C1 segment of cervical spinal cord (tissue), 14 donors: ENCODE data around the gene NCAPG2.

Source experiments
- DNase-seq, 14 donors: peaks; one replicate each; lab custom pipeline; 2025; lab: John Stamatoyannopoulos, UW

The NCAPG2 gene

DNA sequence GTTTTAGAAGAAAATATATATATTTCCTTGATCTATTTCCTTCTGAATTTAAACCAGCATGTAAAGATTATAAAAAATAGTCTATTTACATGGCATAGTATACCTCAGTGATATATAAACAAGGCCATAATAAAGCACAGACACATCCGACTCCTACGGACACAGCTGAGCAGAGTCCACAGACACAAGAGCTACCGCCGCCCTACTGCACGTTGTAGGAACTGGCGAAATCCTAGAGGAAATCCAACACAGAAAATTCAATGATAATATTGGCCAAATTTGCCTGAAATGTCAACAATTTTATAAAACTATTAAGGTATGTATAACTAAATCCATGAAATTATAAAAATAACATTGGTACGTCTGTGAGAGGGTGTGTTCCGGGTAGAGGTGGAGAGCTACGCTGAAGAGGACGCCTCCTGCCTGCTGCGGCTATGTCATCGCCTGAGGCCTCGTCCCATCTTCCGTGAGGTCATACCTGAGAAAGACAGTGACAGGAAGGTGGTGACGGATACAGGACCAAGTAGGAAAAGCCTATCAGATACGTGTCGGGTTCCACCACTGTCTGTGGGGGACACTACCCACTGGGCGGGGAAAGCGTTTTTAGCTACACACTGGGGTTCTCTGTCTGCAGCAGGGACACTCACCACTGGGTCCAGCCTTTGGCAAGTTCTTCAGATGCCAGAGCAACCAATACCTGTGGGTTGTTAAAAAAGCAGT is 29.3 kb upstream of the NCAPG2 start:
- no peak for DNase-seq

DNA sequence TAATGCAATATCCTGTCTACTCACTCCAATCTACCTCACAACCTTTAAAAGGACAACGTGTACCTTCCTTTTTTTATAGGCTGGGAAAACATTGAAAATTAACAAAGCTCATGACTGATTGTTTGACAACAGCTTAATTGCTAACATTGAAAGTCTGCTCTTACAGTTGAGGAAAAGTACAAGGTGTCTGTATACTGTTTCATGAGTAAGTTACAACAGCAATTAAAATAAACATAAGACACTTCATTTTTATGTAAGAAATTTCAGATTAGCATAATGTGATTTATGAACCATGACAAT is 28.6 kb upstream of the NCAPG2 start:
- no peak for DNase-seq

GRCh38 chr7:158732494-158733219 is 28.1 kb upstream of the NCAPG2 start:
- DNase-seq: no peak

GRCh38 chr7:158731761-158732160 is 27.2 kb upstream of the NCAPG2 start:
- no peak for DNase-seq

- DNase-seq: no peak
These were observed 26.1 kb upstream of the NCAPG2 start for GRCh38 chr7:158730383-158731346.

DNA sequence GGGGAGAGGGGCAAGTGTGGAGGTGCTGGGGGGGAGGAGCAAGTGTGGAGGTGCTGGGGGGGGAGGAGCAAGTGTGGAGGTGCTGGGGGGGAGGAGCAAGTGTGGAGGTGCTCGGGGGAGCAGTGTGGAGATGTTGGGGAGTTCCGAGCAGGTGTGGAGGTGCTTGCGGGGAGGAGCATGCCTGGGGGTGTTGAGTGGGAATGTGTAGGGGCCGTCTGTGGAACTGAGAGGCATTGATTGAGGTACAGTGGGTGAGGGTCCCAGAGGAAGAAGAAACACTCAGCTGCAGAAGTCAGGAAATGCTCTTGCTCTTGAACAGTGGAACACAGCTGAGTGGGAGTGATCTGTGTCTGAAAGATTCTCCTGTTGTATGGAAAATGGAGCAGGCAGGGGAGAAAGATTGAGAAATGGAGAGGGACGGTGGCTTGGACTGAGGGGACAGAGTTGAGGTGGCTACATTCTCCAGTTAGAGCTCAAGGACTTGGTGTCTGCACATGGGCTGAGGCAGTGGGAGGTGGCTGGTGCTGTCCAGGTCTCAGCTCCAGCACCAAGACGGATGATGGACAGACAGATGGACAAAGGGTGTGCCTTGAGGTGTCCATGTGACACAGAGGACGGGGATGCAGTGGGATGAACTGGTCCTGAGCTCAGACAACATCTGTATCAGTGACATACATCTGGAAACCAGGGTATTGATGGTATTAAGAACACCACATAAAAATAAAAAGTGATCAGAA is 25.2 kb upstream of the NCAPG2 start:
- DNase-seq: no peak

DNA sequence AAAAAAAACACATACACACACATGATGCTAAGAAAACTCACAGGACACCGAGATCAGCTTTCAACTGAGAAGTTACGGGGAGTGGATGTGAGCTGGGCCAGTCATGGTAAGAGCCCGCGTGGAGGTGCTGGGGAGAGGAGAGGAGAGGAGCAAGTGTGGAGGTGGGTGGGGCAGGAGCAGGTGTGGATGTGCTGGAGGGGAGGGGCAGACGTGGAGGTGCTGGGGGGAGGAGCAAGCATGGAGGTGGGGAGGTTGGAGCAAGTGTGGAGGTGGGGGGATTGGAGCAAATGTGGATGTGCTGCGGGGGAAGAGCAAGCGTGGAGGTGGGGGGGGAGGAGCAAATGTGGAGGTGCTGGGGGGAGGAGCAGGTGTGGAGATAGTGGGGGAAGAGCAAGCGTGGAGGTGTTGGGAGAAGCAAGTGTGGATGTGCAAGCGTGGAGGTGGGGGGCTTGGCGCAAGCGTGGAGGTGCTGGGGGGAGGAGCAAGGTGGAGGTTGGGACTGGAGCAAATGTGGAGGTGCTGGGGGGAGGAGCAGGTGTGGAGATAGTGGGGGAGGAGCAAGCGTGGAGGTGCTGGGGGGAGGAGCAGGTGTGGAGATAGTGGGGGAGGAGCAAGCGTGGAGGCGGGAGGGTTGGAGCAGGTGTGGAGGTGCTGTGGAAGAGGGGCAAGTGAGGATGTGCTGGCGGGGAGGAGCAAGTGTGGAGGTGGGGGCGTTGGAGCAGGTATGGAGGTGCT is 24.5 kb upstream of the NCAPG2 start:
- no peak for DNase-seq

DNA sequence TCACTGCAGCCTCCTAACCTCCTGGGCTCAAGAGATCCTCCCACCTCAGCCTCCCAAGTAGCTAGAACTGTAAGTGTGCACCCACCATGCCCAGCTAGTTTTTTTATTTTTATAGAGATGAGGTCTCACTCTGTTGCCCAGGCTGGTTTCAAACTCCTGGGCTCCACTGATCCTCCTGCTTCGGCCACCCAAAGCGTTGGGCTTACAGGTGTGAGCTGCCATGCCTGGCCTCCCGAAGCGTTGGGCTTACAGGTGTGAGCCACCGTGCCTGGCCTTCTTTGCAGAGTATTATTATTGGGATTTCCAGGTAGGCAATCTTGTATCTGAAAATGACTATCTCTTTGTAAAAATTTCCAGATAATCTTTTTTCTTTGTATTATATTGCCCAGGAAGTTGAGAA is 23.1 kb upstream of the NCAPG2 start:
- DNase-seq: no peak

DNA sequence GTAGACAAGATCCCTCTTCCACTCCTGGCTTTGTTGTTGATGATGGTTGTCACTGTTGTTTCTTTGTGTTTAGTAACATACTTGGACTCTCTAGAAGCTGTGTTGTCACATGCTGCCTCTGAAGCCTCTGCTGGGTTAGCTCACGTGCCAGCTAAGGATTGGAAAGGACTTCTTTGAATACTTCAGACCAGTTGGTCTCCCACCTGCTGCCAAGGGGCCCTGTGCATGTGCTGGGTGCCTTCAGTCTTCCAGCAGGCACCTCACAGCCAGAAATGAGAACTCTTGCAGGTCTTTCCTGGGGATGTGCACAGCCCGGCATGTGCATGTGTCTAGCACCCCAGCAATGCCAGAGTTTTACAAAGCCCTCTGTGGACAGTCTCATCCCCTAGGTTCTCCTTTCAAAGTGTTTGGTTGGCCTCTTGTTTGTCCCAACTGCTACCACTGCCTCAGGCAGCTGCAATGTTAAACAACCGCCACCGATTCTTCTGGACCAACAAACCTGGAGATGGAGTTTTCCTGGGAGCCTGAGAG is 21.7 kb upstream of the NCAPG2 start:
- no peak for DNase-seq

- DNase-seq: no peak
These were observed 20.8 kb upstream of the NCAPG2 start for GRCh38 chr7:158725506-158725800.

DNA sequence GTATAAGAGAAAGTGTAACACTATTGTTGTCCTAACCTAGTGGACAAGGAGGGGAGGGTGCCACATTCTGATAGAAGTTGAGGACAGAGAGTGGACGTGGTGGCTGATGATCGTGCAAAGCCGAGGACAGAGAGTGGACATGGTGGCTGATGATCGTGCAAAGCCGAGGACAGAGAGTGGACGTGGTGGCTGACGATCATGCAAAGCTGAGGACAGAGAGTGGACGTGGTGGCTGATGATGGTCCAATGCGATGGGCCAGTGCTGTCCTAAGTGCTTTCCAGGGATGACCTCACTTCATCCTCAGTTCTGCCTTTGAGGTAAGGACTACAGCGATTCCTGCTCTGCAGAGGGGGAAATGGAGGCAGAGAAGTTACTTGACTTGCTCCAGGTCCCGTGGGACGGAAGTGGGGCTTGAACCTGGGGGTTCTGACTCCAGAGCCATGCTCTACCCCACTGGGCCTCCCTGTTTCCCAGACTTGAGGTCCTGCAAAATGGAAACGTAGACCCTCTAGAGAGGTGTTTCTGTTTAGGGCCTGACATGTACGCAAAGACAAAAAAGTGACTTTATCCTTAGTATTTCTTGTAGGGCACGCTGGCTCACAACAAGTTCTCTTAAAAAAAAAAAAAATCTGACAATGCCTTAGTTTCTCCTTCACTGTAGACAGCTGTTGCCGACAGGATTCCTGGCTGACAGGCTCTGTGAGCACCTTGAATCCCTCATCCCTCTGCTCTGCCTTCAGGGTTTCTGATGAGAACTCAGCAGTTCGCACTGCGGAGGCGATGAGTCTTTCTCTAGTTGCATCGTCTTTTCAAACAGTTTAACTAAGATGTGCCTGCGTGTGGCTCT is 20.3 kb upstream of the NCAPG2 start:
- no peak for DNase-seq

- no peak for DNase-seq
These were observed 19.2 kb upstream of the NCAPG2 start for GRCh38 chr7:158723714-158724385.

DNA sequence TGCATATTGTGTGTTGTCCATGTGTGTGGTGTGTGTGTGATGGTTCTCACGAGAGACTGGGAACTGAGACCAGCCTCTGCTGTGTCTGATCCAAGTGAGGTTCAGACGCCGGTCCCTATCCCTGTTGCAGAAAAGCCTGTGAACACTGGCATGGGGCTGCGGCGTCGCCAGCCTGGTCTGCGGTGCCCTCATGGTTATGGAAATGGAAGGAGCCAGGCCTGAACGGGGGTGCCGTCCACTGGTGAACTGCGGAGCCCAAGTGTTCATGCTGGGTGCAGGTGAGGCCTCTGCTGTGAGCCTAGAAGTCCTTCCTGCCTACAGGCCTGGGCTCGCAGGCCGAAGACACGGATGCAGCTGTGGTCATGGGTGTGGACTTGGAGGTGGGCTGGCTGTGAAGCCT is 18.7 kb upstream of the NCAPG2 start:
- no peak for DNase-seq

GRCh38 chr7:158722574-158723237 is 18.1 kb upstream of the NCAPG2 start:
- no peak for DNase-seq

DNA sequence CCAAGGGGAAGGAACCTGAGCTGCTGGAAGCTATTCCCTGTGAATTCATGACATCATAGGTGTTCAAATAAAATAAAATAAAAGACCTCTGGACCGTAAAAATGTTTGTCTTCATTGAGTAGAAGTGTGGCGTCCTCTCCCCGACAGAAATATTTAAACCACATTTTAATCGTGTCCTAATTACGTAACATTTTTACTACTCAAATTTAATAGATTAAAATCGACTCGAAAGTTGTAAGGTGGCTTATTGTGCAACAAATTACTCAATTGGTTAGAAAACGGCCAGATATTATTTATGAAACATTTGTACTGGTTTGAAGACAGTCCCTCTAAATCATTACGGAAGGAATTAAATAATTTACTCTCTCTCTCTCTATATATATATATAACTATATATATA is 15.5 kb upstream of the NCAPG2 start:
- DNase-seq: no peak

DNA sequence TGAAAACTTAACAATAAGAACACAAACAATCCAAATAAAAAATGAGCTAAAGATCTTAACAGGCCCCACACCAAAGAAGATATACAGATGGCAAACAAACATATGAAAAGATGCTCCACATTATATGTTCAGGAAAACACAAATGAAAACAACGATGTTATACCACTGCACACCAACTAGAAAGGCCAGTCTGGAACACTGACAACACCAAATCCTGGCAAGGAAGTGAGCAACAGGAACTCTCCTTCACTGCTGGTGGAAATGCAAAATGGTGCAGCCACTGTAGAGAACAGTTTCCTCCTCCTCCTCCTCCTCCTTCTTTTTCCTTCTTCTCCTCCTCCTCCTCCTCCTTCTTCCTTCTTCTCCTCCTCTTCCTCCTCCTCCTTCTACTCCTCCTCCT is 12.2 kb upstream of the NCAPG2 start:
- no peak for DNase-seq

GRCh38 chr7:158710651-158711102 is 6.1 kb upstream of the NCAPG2 start:
- DNase-seq: no peak

GRCh38 chr7:158707610-158708009 is 3.0 kb upstream of the NCAPG2 start:
- no peak for DNase-seq
